ENCODE data around the gene RALGAPA1. TPM values are rescaled to one million over a fixed set of nuclear protein-coding genes. Genes with fewer than 3 reads are reported as not detected.

The RALGAPA1 gene
- total and polyA plus RNA-seq, 8 donors, result 6.0 to 482 (median 128) TPM

GRCh38 chr14:35730871-35731270 is 78.2 kb downstream of the RALGAPA1 start:
- DNase-seq, result no peak
- Histone ChIP-seq H3K4me1 (no peaks in the 10 kb centered on the region), H3K4me3 (no peak overlapping the region), H3K36me3 (peaks cover 11 to 66% (median 58%) of the 10 kb centered on the region in 4 donors), H3K27ac (no peak overlapping the region), H3K9me3 (no peaks in the 10 kb centered on the region), H3K27me3 (no peaks in the 10 kb centered on the region)
- 91 to 99% (median 94%) methylated on average over 4 of the region's 4 CpGs for WGBS, 5 donors
- no peak for TF ChIP-seq POLR2AphosphoS5 (IDR thresholded peaks at IDR 0.05)
- TF ChIP-seq, protein P1, sequence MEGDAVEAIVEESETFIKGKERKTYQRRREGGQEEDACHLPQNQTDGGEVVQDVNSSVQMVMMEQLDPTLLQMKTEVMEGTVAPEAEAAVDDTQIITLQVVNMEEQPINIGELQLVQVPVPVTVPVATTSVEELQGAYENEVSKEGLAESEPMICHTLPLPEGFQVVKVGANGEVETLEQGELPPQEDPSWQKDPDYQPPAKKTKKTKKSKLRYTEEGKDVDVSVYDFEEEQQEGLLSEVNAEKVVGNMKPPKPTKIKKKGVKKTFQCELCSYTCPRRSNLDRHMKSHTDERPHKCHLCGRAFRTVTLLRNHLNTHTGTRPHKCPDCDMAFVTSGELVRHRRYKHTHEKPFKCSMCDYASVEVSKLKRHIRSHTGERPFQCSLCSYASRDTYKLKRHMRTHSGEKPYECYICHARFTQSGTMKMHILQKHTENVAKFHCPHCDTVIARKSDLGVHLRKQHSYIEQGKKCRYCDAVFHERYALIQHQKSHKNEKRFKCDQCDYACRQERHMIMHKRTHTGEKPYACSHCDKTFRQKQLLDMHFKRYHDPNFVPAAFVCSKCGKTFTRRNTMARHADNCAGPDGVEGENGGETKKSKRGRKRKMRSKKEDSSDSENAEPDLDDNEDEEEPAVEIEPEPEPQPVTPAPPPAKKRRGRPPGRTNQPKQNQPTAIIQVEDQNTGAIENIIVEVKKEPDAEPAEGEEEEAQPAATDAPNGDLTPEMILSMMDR (IDR thresholded peaks at IDR 0.05), result no peak
- no peak for TF ChIP-seq POLR2A (IDR thresholded peaks at IDR 0.05)
- no peak for TF ChIP-seq EP300 (IDR thresholded peaks at IDR 0.05)
- intact Hi-C loops (cut with DNase I; ENCODE audit: low total_unique reads), result no loop called here

DNA sequence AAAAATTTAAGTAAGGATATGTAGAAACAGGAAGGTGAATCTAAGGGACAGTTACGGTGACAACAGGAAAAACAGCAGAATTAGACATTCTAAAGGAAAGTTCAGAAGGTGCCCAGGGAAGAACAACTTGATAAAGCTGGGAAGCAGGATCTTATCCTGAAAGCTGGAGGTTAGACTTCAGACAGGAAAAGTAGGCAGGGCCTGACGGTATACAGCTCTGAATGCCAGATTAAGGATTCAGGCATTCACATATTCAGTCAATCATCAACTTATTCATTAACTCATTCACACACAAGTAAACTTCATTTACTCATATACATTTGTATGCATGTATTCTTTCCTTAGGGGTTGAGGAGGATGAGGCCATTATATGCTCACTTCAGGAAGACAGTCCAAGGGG is 81.3 kb downstream of the RALGAPA1 start:
- peaks cover 0 to 49% (median 45%) of the 10 kb centered on the region in 4 donors for H3K36me3 ChIP-seq
- no peaks in the 10 kb centered on the region for H3K27me3 ChIP-seq
- 75 to 91% (median 85%) methylated on average over 2 of the region's 2 CpGs for WGBS, 5 donors
- intact Hi-C loops (cut with DNase I; ENCODE audit: low total_unique reads), result no loop called here
- no peak overlapping the region for H3K27ac ChIP-seq
- DNase-seq, result no peak
- no peak overlapping the region for H3K4me3 ChIP-seq
- H3K9me3 ChIP-seq, result no peaks in the 10 kb centered on the region
- no peaks in the 10 kb centered on the region for H3K4me1 ChIP-seq
- no peak for TF ChIP-seq EP300 (IDR thresholded peaks at IDR 0.05)
- TF ChIP-seq POLR2A (IDR thresholded peaks at IDR 0.05), result no peak
- TF ChIP-seq, protein P1 (IDR thresholded peaks at IDR 0.05), result no peak
- TF ChIP-seq POLR2AphosphoS5 (IDR thresholded peaks at IDR 0.05), result no peak

DNA sequence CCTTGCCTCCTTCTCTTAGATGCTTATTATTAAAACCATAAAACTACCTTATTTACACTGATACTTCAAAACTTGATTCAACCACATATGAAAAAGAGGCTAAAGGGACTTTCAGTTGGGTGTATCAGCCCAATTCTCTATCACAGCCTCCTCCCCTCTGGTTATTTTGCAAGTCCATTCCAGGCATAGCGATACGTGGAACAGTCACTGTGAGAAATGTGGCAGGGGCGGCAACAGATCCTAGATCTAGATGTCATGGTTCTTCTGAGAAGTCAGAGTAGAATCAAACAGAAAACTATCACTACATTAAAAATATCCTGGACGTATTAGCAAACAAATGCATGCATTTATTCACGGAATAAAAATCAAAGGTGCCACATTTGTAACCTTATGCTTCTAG is 83.2 kb downstream of the RALGAPA1 start:
- TF ChIP-seq POLR2AphosphoS5 (IDR thresholded peaks at IDR 0.05), result no peak
- no peak for TF ChIP-seq EP300 (IDR thresholded peaks at IDR 0.05)
- no peak for TF ChIP-seq POLR2A (IDR thresholded peaks at IDR 0.05)
- TF ChIP-seq, protein P1 (IDR thresholded peaks at IDR 0.05), result no peak
- Histone ChIP-seq H3K27me3 (no peaks in the 10 kb centered on the region), H3K36me3 (peaks cover 4 to 58% (median 55%) of the 10 kb centered on the region in 4 donors), H3K4me3 (no peak overlapping the region), H3K4me1 (no peaks in the 10 kb centered on the region), H3K9me3 (no peaks in the 10 kb centered on the region), H3K27ac (no peak overlapping the region)
- WGBS, 5 donors, result 97 to 98% (median 97%) methylated on average over 5 of the region's 5 CpGs
- DNase-seq, result no peak
- intact Hi-C loops (cut with DNase I; ENCODE audit: low total_unique reads), result no loop called here

DNA sequence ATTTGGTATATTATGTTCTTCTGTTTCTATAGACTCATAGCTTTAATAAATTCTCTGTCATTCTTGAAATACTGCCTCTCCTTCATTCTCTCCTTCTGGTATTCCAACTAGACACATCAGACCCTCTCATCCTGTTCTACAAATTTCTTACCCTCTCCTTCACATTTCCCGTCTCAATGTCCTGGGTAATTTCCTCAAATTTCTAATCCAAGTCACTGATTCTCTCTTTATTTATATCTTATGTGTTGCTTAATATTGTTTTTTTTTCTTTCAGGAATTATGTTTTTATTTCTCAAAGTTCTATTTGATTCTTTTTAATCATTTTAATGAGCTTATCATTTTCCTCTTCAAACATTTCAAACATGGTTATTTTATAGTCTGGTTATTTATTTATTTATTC is 94.0 kb downstream of the RALGAPA1 start:
- intact Hi-C loops (cut with DNase I; ENCODE audit: low total_unique reads), result no loop called here
- no peak for DNase-seq
- 93 to 100% (median 100%) methylated on average over 1 of the region's 1 CpG for WGBS, 5 donors
- H3K27ac ChIP-seq, result no peak overlapping the region
- no peaks in the 10 kb centered on the region for H3K27me3 ChIP-seq
- no peaks in the 10 kb centered on the region for H3K4me1 ChIP-seq
- H3K4me3 ChIP-seq, result no peak overlapping the region
- TF ChIP-seq POLR2AphosphoS5 (IDR thresholded peaks at IDR 0.05) (no peak), POLR2A (IDR thresholded peaks at IDR 0.05) (no peak), EP300 (IDR thresholded peaks at IDR 0.05) (no peak)
- TF ChIP-seq, protein P1 (IDR thresholded peaks at IDR 0.05), result no peak
- H3K36me3 ChIP-seq, result peaks cover 5 to 98% (median 85%) of the 10 kb centered on the region in 4 donors
- H3K9me3 ChIP-seq, result no peaks in the 10 kb centered on the region

Data from stomach (tissue), 9 donors.